Right lobe of liver (tissue), 6 donors: ENCODE measurements around the gene DOC2A. TPM values are rescaled to one million over a fixed set of nuclear protein-coding genes. Genes with fewer than 3 reads are reported as not detected.
A peak's percentile ranks its signal among the peaks of the same experiment; 100 is the strongest.

Experiments
- ATAC-seq, 4 donors: fragments of 200-7000 bp; cut with Tn5 transposase; one replicate each; pipeline ENCODE4 v1.9.1; 2020; ENCODE audit warnings: mild to moderate bottlenecking in 4 of 4, moderate library complexity in 4 of 4
- DNase-seq, 3 donors: peaks; one replicate each; pipeline ENCODE4 v3.0.0-alpha.2; 2020
- H3K27ac ChIP-seq, 3 donors: fragments of 200-600 bp; one replicate each; pipeline ENCODE4 v1.8.0; 2022
- H3K27me3 ChIP-seq, 2 donors: fragments of 200-600 bp; one replicate each; pipeline ENCODE4 v1.8.0; 2022
- H3K36me3 ChIP-seq, 4 donors: fragments of 200-600 bp; sonication (generic) in 1 of 4; one replicate each; pipeline versions ENCODE4 v1.5.1 to v1.8.0; 2017 to 2022; ENCODE audit warnings: control low read depth in 1 of 4
- H3K4me1 ChIP-seq, 4 donors: fragments of 200-600 bp; sonication (generic) in 1 of 4; one replicate each; pipeline versions ENCODE4 v1.5.1 to v1.8.0; 2017 to 2022; ENCODE audit warnings: control low read depth in 1 of 4
- H3K4me3 ChIP-seq, 3 donors: fragments of 200-600 bp; one replicate each; pipeline ENCODE4 v1.8.0; 2022
- H3K9me3 ChIP-seq, 4 donors: fragments of 200-600 bp; sonication (generic) in 1 of 4; one replicate each; pipeline versions ENCODE4 v1.5.1 to v1.8.0; 2017 to 2022; ENCODE audit warnings: control low read depth in 1 of 4
- CTCF ChIP-seq, 4 donors: fragments of 200-600 bp in 3 of 4; fragments of 450-650 bp in 1 of 4; IDR thresholded peaks; one replicate each; pipeline versions ENCODE4 v1.5.1 to v1.8.0; 2016 to 2022; ENCODE audit warnings: antibody characterized with exemption in 4 of 4, mild to moderate bottlenecking in 2 of 4
- POLR2A ChIP-seq: fragments of 450-650 bp; IDR thresholded peaks from one replicate; pipeline ENCODE4 v1.6.1; 2017; ENCODE audit warnings: antibody characterized with exemption, mild to moderate bottlenecking
- whole genome bisulfite sequencing: methylation state at CpG from one replicate; pipeline ENCODE4 v1.1.6; 2018; ENCODE audit warnings: low coverage, low lambda C conversion rate; ENCODE audit not compliant: insufficient coverage; ENCODE audit errors: missing lambda C conversion rate; 5-methylcytosine and 5-hydroxymethylcytosine counted together
- intact Hi-C, 2 donors: fragments of 100-400 bp; cut with DNase I; formaldehyde crosslinking; loops; one replicate each; pipeline versions ENCODE4 v1.11.2 to v1.14.1; 2022
- total RNA-seq, 6 experiments: library from RNA; depleted of rRNA in 2 of 6; stranded (reverse); fragments of >200 nt in 2 of 6; fragmentation: NEBNext Ultra II Directional in 3 of 6; extraction: Animal tissue kit (Norgen Biotek cat#: 25700) in 3 of 6; gene quantifications; one replicate each; pipeline versions ENCODE4 v1.1.0 to v1.2.4, GENCODE V29; 2016 to 2023
- donor health status: DM: no; HTN: yes; CAD: no.
- donor health status: DM: no; HTN: no; CAD: no.
- donor health status: DM: no; HTN: no; CAD: no.
- donor health status: DM: no; HTN: yes; CAD: no.
- donor health status: DM: no; HTN: yes; CAD: no.

The DOC2A gene
- total RNA-seq, 6 experiments from 2014 or later, result 0.16 to 0.66 (median 0.33) TPM; not detected in 3

DNA sequence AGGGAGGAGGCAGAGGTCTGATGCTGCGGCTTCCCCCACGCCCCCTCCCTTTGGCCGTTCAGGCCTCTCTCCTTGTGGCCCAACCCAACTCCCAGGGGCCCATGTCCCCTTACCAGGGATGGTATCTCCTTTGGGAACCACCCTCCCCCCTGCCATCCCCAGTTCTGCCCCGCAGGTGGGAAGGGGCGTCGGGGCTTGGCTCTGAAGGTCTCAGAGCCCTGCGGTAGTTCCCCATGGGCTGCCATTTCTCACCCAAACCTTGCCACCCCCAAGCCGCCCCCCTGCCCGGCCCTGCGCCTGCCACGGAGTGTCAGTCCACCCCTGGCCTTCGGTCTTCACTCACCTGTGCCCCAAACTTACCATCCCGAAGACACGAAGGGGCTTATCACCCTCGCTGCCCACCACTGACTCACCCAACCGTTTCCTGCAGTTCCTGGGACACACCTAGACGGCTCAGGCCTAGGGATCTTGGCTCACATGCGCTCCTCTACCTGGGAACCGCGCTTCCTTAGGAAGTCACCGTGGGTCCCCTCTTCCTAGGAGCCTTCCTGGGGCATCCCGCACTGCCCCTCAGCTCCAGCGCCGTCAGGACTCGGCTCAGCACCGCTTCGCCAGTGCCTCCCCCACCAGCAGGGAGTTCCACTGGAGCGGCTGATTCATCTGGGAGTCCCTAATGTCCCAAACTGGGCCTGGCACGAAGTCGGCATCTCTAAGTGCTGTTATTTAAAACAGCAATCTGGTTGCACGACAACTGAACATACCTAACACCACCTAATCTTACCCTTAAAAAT lies 1.1 kb upstream of the DOC2A start:
- WGBS, result 29% methylated on average over 9 of the region's 31 CpGs
- H3K4me3 ChIP-seq, result no peak overlapping the region
- no peaks in the 10 kb centered on the region for H3K9me3 ChIP-seq
- TF ChIP-seq POLR2A (no peak), CTCF (IDR thresholded peaks at IDR 0.05) (no peak)
- no peak overlapping the region for H3K27ac ChIP-seq
- H3K27me3 ChIP-seq, result no peaks in the 10 kb centered on the region
- intact Hi-C loops, result no loop called here
- DNase-seq (no peak), ATAC-seq (no peak)
- H3K36me3 ChIP-seq, result no peaks in the 10 kb centered on the region
- H3K4me1 ChIP-seq, result peaks cover 0 to 7% (median 0%) of the 10 kb centered on the region in 4 donors

GRCh38 chr16:30009990-30010843 lies 610 bp downstream of the DOC2A start:
- H3K4me1 ChIP-seq, result peaks cover 0 to 7% (median 0%) of the 10 kb centered on the region in 4 donors
- ATAC-seq (peak in 1 of 4 donors; percentile 6), DNase-seq (no peak)
- H3K36me3 ChIP-seq, result no peaks in the 10 kb centered on the region
- H3K4me3 ChIP-seq, result no peak overlapping the region
- no peak overlapping the region for H3K27ac ChIP-seq
- no peaks in the 10 kb centered on the region for H3K9me3 ChIP-seq
- TF ChIP-seq POLR2A (no peak), CTCF (IDR thresholded peaks at IDR 0.05) (no peak)
- WGBS, result 3% methylated on average over 6 of the region's 34 CpGs
- intact Hi-C loops, result no loop called here
- no peaks in the 10 kb centered on the region for H3K27me3 ChIP-seq

GRCh38 chr16:30009085-30009862 lies 1.6 kb downstream of the DOC2A start:
- peaks cover 0 to 7% (median 0%) of the 10 kb centered on the region in 4 donors for H3K4me1 ChIP-seq
- H3K9me3 ChIP-seq, result no peaks in the 10 kb centered on the region
- no peak for TF ChIP-seq POLR2A
- intact Hi-C loops, result no loop called here
- H3K4me3 ChIP-seq, result no peak overlapping the region
- ATAC-seq, result no peak
- no peaks in the 10 kb centered on the region for H3K36me3 ChIP-seq
- DNase-seq, result no peak
- WGBS, result 36% methylated on average over 16 of the region's 26 CpGs
- H3K27ac ChIP-seq, result no peak overlapping the region
- H3K27me3 ChIP-seq, result no peaks in the 10 kb centered on the region

DNA sequence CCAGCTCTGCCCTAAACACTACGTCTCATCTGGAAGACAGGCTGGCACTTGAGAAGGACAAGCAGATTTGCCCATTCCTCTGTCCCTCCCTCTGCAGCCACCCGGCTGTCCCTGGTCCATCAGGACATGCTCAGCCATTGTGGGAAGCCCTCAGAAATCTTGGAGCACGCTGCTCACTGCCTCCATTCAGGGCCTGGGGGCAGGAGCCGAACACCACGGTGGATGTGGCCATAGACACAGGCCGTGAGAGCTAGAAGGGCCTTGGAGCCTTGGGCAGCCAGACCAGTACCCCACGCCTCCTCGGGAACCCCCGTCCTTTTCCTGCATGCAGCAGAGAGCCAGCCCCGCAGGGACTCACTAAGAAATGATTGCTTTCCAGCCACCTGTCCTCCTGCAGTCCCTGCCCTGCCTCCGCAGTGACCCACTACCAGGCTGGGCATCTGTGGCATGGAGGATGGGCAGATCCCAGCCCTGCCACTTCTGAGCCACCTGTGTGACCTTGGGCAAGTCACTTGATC lies 3.4 kb downstream of the DOC2A start:
- Histone ChIP-seq H3K4me3 (no peak overlapping the region), H3K27ac (no peak overlapping the region), H3K36me3 (no peaks in the 10 kb centered on the region), H3K4me1 (peaks cover 0 to 7% (median 0%) of the 10 kb centered on the region in 4 donors), H3K9me3 (no peaks in the 10 kb centered on the region), H3K27me3 (no peaks in the 10 kb centered on the region)
- no CpG with 5 or more reads among the region's 11 CpGs for WGBS
- intact Hi-C loops, result no loop called here
- TF ChIP-seq POLR2A (no peak), CTCF (IDR thresholded peaks at IDR 0.05) (no peak)
- DNase-seq, result no peak
- ATAC-seq, result no peak
